ENCODE data around the gene SOCS4.
"Not testable (repeated sequence)": the region's sequence is repeated elsewhere in the genome, so short reads cannot be mapped to it uniquely, and the experiment has no call there.

The SOCS4 gene

GRCh38 chr14:55026793-55027561 lies at the start of gene SOCS4, which contains the start of gene WDHD1:
Gene SOCS4 (plus strand): TSS chr14:55027236. CDS start chr14:55043042, 15,806 bp downstream.
Gene WDHD1 (minus strand): TSS chr14:55027099. CDS start chr14:55026787, 312 bp downstream.
- peak; percentile 75 to 89 for DNase-seq

- DNase-seq, result no peak
These were observed 48.0 kb upstream of the SOCS4 start for GRCh38 chr14:54979039-54979438.

DNA sequence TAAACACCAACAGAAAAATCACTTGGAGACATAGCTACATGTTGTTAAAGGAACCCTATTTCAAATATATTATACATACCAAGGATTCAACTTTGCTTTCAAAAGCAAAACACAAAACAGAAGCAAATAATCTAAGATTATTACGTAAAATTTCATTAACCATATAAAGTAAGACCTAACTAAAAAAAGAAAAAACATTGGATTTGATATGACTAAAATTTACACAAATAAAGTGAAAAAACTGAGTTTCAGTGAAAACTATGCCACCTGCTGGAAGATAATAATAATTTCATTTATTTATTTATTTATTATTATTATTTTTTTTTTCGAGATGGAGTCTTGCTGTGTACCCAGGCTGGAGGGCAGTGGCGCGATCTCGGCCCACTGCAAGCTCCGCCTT lies 45.3 kb upstream of the SOCS4 start:
- peak in 1 of 2 experiments; percentile 10 for DNase-seq

DNA sequence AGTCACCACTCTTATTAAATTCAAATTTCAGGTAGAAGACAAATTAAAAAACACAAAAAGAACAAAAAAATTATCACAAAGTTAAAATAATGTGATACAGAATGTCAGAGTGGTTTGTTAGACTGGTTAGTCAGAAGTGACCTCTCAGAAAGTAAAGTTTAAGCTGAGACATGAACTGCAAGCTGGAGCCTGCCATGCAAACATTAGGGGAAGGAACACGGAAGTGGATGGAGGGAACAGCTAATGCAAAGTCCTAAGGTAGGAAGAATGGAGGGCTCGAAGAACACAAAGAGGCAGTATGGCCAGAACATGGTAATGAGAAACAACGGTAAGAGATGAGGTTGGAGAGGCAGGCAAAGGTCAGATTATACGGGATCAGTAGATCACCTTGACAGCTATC lies 41.9 kb upstream of the SOCS4 start:
- no peak for DNase-seq

DNA sequence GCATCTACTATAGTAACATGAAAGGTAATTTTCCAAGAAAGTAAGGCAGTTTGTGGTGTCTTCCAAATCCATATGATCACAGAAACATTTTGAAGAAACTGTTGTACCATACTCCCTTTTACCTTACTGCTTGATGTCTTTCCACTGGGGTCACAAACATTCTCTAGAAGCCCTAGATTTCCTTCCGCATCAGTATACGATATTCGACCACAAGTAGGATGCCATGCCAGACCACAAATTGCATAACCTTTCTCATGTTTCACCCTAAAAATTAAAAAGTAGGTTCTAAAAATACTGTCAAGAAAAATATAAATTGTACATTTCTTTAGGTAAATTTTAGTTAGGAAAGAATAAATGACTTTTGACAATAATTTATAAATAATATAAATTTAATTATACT lies 26.7 kb upstream of the SOCS4 start:
- no peak for DNase-seq

GRCh38 chr14:55005071-55005470 lies 22.0 kb upstream of the SOCS4 start:
- no peak for DNase-seq

DNA sequence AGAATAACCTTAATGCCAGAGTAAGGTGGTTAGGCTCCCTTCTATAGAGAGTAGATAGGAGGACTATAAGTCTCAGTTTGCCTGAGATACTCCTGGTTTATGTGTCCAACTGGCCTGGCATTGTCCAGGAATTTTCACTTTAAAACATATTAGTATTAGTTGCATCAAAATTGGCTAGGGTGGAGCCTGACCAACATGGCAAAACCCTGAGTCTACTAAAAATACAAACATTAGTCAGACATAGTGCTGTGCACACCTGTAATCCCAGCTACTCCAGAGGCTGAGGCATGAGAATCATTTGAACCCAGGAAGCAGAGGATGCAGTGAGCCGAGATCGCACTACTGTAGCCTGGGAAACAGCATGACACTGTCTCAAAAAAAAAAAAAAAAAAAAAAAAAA lies 12.0 kb upstream of the SOCS4 start:
- no peak for DNase-seq

GRCh38 chr14:55019968-55020554 lies 7.0 kb upstream of the SOCS4 start:
- DNase-seq, result no peak

DNA sequence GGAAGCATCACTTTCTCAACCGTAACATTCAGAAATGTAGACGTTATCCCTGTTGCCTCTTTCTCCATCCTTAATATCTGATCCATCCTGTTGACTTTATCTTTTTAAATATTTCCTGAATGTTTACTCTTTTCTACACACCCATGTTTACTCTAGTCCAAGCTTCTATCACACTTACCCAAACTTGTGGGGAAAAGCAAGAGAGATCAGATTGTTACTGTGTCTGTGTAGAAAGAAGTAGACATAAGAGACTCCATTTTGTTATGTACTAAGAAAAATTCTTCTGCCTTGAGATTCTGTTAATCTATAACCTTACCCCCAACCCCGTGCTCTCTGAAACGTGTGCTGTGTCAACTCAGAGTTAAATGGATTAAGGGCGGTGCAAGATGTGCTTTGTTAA lies 2.7 kb upstream of the SOCS4 start:
- not testable (repeated sequence) for DNase-seq

GRCh38 chr14:55025948-55026347 lies 1.1 kb upstream of the SOCS4 start:
- DNase-seq, result no peak

DNA sequence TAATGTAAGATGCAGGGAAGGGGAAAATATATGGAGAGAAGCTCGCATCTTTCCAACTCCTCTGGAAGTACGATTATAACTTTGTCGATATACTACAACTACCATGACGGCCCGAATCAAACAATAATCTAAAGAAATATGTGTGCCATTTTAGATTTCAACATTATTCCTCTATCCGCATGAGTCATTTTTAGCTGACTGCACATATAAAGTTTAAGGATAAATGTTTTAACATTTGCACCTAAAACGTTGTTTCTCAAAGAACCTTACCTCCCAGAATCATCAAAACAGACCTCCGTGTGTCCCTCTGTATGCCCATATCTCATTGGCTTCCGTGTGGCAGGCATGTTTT lies 619 bp upstream of the SOCS4 start:
- DNase-seq, result no peak

DNA sequence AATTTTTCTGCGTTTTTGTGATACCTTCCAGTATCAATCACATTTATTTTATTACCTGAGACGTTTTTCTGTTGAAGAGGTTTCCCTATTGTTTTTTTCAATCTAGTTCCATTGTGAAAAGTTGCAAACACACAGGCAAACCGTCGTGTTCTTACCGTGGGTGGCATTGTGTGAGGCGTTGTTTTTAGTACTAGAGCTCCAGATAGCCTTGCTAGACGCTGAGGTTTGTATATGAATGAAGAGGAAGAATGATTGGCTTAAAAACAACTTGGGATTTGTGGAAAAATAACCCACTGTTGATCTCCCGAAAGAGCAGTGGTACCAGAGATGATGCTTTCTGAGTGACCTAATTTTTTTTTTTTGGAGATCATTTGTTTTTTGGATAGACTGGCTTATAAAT lies 1.0 kb downstream of the SOCS4 start:
- no peak for DNase-seq

- DNase-seq, result no peak
These were observed 1.4 kb downstream of the SOCS4 start for GRCh38 chr14:55028476-55028875.

- no peak for DNase-seq
These were observed 4.2 kb downstream of the SOCS4 start for GRCh38 chr14:55031190-55031589.

GRCh38 chr14:55037995-55038394 lies 11.0 kb downstream of the SOCS4 start:
- not testable (repeated sequence) for DNase-seq

- DNase-seq, result no peak
These were observed 11.7 kb downstream of the SOCS4 start for GRCh38 chr14:55038708-55039107.

DNA sequence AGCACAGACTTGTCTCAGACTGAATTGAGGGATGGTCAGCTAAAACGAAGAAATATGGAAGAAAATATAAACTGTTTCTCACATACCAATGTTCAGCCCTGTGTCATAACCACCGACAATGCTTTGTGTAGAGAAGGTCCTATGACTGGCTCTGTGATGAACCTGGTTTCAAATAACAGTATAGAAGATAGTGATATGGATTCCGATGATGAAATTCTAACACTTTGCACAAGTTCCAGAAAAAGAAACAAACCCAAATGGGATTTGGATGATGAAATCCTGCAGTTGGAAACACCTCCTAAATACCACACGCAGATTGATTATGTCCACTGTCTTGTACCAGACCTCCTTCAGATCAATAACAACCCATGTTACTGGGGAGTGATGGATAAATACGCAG lies 16.5 kb downstream of the SOCS4 start:
- no peak for DNase-seq

GRCh38 chr14:55045087-55045486 lies 18.1 kb downstream of the SOCS4 start:
- DNase-seq, result no peak

DNA sequence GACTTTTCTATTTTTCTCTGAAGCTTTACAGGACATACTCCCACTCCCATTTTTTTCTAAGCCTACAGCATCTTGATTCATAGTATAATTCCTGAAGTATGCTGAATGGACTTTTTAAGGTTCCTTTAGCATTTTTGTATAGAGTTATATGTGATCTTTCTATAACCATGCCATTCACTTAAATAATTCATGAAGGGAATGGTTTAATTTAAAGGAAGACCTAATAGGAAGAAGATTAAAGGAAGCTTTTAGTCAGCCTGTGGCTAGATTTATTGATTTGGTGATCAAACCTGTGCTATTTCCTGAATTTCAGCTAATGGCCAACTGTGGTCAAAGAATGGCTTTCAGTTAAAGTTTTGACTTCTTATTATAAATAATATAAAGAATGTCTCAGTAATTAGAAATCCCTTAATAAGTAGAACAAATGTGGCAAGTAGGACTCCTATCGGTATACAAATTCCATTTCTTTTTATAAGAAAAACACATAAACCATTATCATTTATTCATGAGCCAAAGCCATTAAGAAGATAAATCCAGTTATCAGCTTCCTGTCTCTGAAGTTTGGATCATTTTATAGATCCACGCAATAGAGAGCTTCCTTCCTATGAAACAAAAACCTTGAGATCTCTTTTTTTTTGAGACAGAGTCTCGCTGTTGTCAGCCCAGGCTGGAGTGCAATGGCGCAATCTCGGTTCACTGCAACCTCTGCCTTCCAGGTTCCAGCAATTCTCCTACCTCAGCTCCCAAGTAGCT lies 20.4 kb downstream of the SOCS4 start:
- DNase-seq, result no peak

- DNase-seq, result no peak
These were observed 21.9 kb downstream of the SOCS4 start for GRCh38 chr14:55048900-55049436.

- no peak for DNase-seq
These were observed 24.1 kb downstream of the SOCS4 start for GRCh38 chr14:55051165-55051422.

- DNase-seq, result peak; percentile 84 to 89
These were observed 24.6 kb downstream of the SOCS4 start, which contains the start of gene MAPK1IP1L for GRCh38 chr14:55051423-55052268. Gene MAPK1IP1L (plus strand): TSS chr14:55051647. CDS start chr14:55061684, 10,037 bp downstream.
